Hepatic stellate cell (primary cell): ENCODE results near the gene PCDH11X.
"Not testable (repeated sequence)": the region's sequence is repeated elsewhere in the genome, so short reads cannot be mapped to it uniquely, and the experiment has no call there.

Experiments
- DNase-seq: peaks from one replicate; pipeline ENCODE4 v3.0.0; 2011; ENCODE audit warnings: low spot score

The PCDH11X gene

GRCh38 chrX:91779135-91779534, at the start of gene PCDH11X:
Gene PCDH11X (plus strand): TSS chrX:91779375. CDS start chrX:91835505, 56,130 bp downstream.
- DNase-seq = not testable (repeated sequence)

GRCh38 chrX:91747446-91747845, 31.7 kb upstream of the PCDH11X start:
- DNase-seq = not testable (repeated sequence)

- DNase-seq = not testable (repeated sequence)
Measured at GRCh38 chrX:91753022-91753421, 26.2 kb upstream of the PCDH11X start.

- DNase-seq = not testable (repeated sequence)
Measured at GRCh38 chrX:91770619-91771488, 8.3 kb upstream of the PCDH11X start.

GRCh38 chrX:91773943-91774342, 5.2 kb upstream of the PCDH11X start:
- DNase-seq = not testable (repeated sequence)

- DNase-seq = not testable (repeated sequence)
Measured at GRCh38 chrX:91780008-91780407, 833 bp downstream of the PCDH11X start.

GRCh38 chrX:91780698-91781097, 1.5 kb downstream of the PCDH11X start:
- not testable (repeated sequence) for DNase-seq

- DNase-seq = not testable (repeated sequence)
Measured at GRCh38 chrX:91781553-91782298, 2.6 kb downstream of the PCDH11X start.

- DNase-seq = not testable (repeated sequence)
Measured at GRCh38 chrX:91782825-91783224, 3.6 kb downstream of the PCDH11X start.

GRCh38 chrX:91817537-91817936, 38.4 kb downstream of the PCDH11X start:
- DNase-seq = not testable (repeated sequence)

GRCh38 chrX:91825321-91825720, 46.1 kb downstream of the PCDH11X start:
- not testable (repeated sequence) for DNase-seq
